ENCODE results near the gene METTL26.

GRCh38 chr16:661184-661821, 25.2 kb upstream of the METTL26 start:
- TF ChIP-seq EP300 (IDR thresholded peaks at IDR 0.05; ENCODE audit: borderline replicate concordance): no peak
- no peak for TF ChIP-seq USF1 (IDR thresholded peaks at IDR 0.05)
- no peak for TF ChIP-seq TEAD4 (IDR thresholded peaks at IDR 0.05)
- TF ChIP-seq TAF1 (IDR thresholded peaks at IDR 0.05; ENCODE audit: low read depth): no peak
- TF ChIP-seq FOXM1 (IDR thresholded peaks at IDR 0.05; ENCODE audit: borderline replicate concordance, low read depth): no peak
- TF ChIP-seq REST (IDR thresholded peaks at IDR 0.05; ENCODE audit: low read depth): no peak
- no peak for TF ChIP-seq TCF12 (IDR thresholded peaks at IDR 0.05; ENCODE audit: low read depth)
- no peak for TF ChIP-seq YY1 (IDR thresholded peaks at IDR 0.05; ENCODE audit: low read depth)
- no peak for TF ChIP-seq MAX (IDR thresholded peaks at IDR 0.05)
